ENCODE data around the gene DXO. TPM values are rescaled to one million over a fixed set of nuclear protein-coding genes. Genes with fewer than 3 reads are reported as not detected.

Gene DXO
- total and polyA plus RNA-seq, 4 donors = 4.5 to 11.0 (median 9.3) TPM

- no peak overlapping the region for H3K27ac ChIP-seq (ENCODE audit: low read depth in 1 of 2, low read length in 2 of 2)
- 89% methylated on average over 11 of the region's 11 CpGs for WGBS
- no peaks in the 10 kb centered on the region for H3K27me3 ChIP-seq (ENCODE audit: control insufficient read depth in 4 of 4, insufficient read depth in 4 of 4, low read length in 3 of 4)
Observed at GRCh38 chr6:31968326-31968725, 3.6 kb downstream of the DXO start.

GRCh38 chr6:31967926-31968320 is 4.0 kb downstream of the DXO start:
- no peak overlapping the region for H3K27ac ChIP-seq (ENCODE audit: low read depth in 1 of 2, low read length in 2 of 2)
- peaks cover 18 to 58% (median 38%) of the 10 kb centered on the region in 4 donors for H3K36me3 ChIP-seq (ENCODE audit: control insufficient read depth in 4 of 4, insufficient read depth in 3 of 4, low read depth in 1 of 4, low read length in 3 of 4)
- TF ChIP-seq SP1 (IDR thresholded peaks at IDR 0.05) = no peak
- no peak for TF ChIP-seq CTCF (IDR thresholded peaks at IDR 0.05; ENCODE audit: low read depth, low read length, missing input control)
- no peak for TF ChIP-seq YY1 (IDR thresholded peaks at IDR 0.05)
- no peak for TF ChIP-seq REST (IDR thresholded peaks at IDR 0.05)
- no peak for TF ChIP-seq MAX (IDR thresholded peaks at IDR 0.05)
- no peak for TF ChIP-seq NR2F2 (IDR thresholded peaks at IDR 0.05)
- no peak for TF ChIP-seq FOXA2 (IDR thresholded peaks at IDR 0.05)
- TF ChIP-seq ZBTB33 (IDR thresholded peaks at IDR 0.05) = no peak
- TF ChIP-seq TAF1 (conservative IDR thresholded peaks at IDR 0.05) = no peak
- no peak for TF ChIP-seq FOXA1 (IDR thresholded peaks at IDR 0.05)
- TF ChIP-seq ATF3 (IDR thresholded peaks at IDR 0.05) = no peak
- no peak for TF ChIP-seq GABPA (IDR thresholded peaks at IDR 0.05 in 1 of 2, conservative IDR thresholded peaks at IDR 0.05 in 1 of 2)
- no peak for TF ChIP-seq RXRA (IDR thresholded peaks at IDR 0.05)
- no peak for TF ChIP-seq EGR1 (IDR thresholded peaks at IDR 0.05; ENCODE audit: low read depth in 2 of 2)
- no peak for TF ChIP-seq RAD21 (IDR thresholded peaks at IDR 0.05)
- no peak for TF ChIP-seq HNF4G (IDR thresholded peaks at IDR 0.05)
- TF ChIP-seq HNF4A (conservative IDR thresholded peaks at IDR 0.05) = no peak
- TF ChIP-seq JUND (IDR thresholded peaks at IDR 0.05) = no peak
- WGBS = 92% methylated on average over 3 of the region's 3 CpGs
- H3K27me3 ChIP-seq (ENCODE audit: control insufficient read depth in 4 of 4, insufficient read depth in 4 of 4, low read length in 3 of 4) = no peaks in the 10 kb centered on the region
- H3K9me3 ChIP-seq (ENCODE audit: control insufficient read depth in 4 of 4, low read length in 3 of 4) = no peaks in the 10 kb centered on the region
- peaks cover 5 to 47% (median 31%) of the 10 kb centered on the region in 4 donors for H3K4me1 ChIP-seq (ENCODE audit: control insufficient read depth in 4 of 4, insufficient read depth in 4 of 4, low read length in 3 of 4)
- no peak overlapping the region for H3K9ac ChIP-seq (ENCODE audit: low read depth in 1 of 2, low read length in 2 of 2)
- H3K4me3 ChIP-seq (ENCODE audit: low read depth in 1 of 3, low read length in 3 of 3) = no peak overlapping the region
- no peak for DNase-seq (ENCODE audit: low spot score)

More at GRCh38 chr6:31968326-31968725, 3.6 kb downstream of the DXO start:
- no peak for DNase-seq (ENCODE audit: low spot score)
- H3K9ac ChIP-seq (ENCODE audit: low read depth in 1 of 2, low read length in 2 of 2) = no peak overlapping the region
- H3K4me1 ChIP-seq (ENCODE audit: control insufficient read depth in 4 of 4, insufficient read depth in 4 of 4, low read length in 3 of 4) = peaks cover 6 to 51% (median 35%) of the 10 kb centered on the region in 4 donors
- TF ChIP-seq TAF1 (conservative IDR thresholded peaks at IDR 0.05) (no peak), EGR1 (IDR thresholded peaks at IDR 0.05; ENCODE audit: low read depth in 2 of 2) (no peak), GABPA (IDR thresholded peaks at IDR 0.05 in 1 of 2, conservative IDR thresholded peaks at IDR 0.05 in 1 of 2) (no peak), FOXA1 (IDR thresholded peaks at IDR 0.05) (no peak), ZBTB33 (IDR thresholded peaks at IDR 0.05) (no peak), HNF4A (conservative IDR thresholded peaks at IDR 0.05) (no peak), JUND (IDR thresholded peaks at IDR 0.05) (no peak), FOXA2 (IDR thresholded peaks at IDR 0.05) (no peak), ATF3 (IDR thresholded peaks at IDR 0.05) (no peak), HNF4G (IDR thresholded peaks at IDR 0.05) (no peak)
- H3K9me3 ChIP-seq (ENCODE audit: control insufficient read depth in 4 of 4, low read length in 3 of 4) = no peaks in the 10 kb centered on the region
- peaks cover 18 to 55% (median 36%) of the 10 kb centered on the region in 4 donors for H3K36me3 ChIP-seq (ENCODE audit: control insufficient read depth in 4 of 4, insufficient read depth in 3 of 4, low read depth in 1 of 4, low read length in 3 of 4)
- H3K4me3 ChIP-seq (ENCODE audit: low read depth in 1 of 3, low read length in 3 of 3) = no peak overlapping the region
